NCI-H2171 (cell line): Measurements from ENCODE around the gene DHX57.

ENCODE experiments used
- DNase-seq: peaks from one replicate; lab custom pipeline; 2025; lab: John Stamatoyannopoulos, UW

The DHX57 gene

GRCh38 chr2:38875576-38876367 lies at the start of gene DHX57, which contains the start of gene MORN2:
Gene DHX57 (minus strand): TSS chr2:38875934. CDS start chr2:38868405, 7,529 bp downstream.
Gene MORN2 (plus strand): TSS chr2:38875976.
- DNase-seq: peak; percentile 58

DNA sequence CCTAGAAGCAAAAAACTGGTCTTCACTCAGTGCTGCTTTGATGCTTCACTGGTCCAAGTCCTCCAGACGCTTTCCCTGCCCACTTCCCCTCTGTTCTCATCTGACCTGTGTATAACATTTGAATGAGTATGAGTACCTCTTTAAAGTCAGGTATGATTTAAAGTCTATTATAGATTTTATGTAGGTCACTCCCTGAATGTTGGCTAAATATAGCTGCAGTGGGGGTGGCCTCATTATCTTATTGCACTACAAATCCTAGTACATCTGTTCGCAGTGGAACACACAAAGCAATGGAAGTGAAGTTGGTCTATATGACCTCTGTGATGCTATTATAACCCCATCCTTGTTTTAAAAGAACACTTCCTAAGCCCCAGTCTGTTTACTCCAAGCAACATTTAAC lies 47.2 kb upstream of the DHX57 start:
- no peak for DNase-seq

- DNase-seq: no peak
Observed at GRCh38 chr2:38922389-38922788, 46.7 kb upstream of the DHX57 start.

DNA sequence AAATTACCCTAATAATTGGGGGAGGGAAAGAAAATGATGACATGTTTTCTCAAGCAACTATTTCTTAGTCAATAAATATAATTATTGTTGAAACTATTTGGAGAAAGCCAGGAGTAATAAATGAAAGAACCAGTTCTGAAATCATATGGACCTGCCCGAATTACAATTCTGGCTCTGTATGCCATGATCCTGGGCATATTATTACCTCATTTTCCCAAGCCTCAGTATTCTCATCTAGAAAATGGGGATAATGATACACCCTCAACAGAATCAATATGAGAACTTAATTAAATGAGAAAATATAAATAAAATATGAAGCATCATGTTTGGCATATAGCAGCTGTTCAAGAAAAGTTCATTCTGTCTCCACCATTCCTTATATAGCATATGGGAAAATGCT lies 36.9 kb upstream of the DHX57 start:
- no peak for DNase-seq

DNA sequence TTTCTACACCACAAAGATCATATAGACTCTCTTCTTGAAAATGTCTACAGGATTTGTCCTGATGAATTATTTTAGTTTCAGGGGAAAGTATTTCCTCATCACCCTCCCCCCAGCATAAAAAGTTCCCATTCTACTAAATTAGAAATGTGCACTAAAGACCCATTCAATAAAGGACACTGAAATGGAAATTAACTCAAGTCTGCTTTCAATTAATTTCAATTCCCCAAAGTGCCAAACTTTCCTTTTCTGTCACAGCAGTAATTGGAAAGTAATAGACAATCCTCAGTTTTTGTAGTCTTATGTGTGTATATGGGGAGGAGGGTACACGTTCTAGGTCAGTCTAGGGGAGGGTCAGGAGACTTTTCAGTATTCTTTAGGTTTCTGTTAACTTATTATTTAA lies 35.5 kb upstream of the DHX57 start:
- DNase-seq: no peak

GRCh38 chr2:38909872-38910271 lies 34.1 kb upstream of the DHX57 start:
- DNase-seq: no peak

GRCh38 chr2:38907743-38908562 lies 32.2 kb upstream of the DHX57 start:
- no peak for DNase-seq

DNA sequence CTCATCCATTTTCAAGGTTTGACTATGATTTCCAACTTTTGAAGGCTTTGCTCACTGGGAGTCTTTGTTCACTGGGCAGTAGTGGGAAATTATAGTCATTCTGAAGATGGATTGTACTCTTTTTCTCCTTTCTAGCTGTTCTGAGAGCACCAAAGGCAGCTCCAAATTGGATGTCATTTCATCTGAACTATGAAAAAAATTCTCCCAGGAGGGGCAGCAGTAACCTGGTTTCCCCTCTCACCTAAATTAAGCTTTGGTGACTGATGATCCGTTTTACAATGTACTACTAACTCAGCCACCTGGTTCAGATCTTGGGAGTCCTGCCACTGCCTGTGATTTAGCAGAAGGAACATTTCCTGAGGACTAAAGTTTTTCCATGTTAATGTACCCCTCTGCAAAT lies 31.5 kb upstream of the DHX57 start:
- no peak for DNase-seq

- no peak for DNase-seq
Observed at GRCh38 chr2:38905251-38905650, 29.5 kb upstream of the DHX57 start.

DNA sequence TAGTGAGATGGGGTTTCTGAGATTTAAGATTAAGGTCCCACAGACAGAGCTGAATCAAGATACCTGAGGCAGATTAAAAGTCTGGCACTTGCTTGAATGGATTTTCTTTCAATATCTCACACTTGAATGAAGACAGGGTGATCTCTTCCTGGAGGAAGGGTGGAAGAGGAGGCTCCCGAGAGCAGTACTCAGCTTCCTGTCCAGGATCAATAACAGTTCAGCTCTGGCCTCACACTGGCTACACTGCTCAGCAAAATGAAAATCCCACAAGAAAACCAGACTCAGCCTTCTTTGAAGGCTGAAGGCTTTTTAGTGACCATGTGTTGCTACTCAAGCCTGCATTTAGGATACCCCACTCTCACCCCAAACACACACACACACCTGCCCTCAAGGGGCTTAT lies 25.0 kb upstream of the DHX57 start:
- DNase-seq: no peak

DNA sequence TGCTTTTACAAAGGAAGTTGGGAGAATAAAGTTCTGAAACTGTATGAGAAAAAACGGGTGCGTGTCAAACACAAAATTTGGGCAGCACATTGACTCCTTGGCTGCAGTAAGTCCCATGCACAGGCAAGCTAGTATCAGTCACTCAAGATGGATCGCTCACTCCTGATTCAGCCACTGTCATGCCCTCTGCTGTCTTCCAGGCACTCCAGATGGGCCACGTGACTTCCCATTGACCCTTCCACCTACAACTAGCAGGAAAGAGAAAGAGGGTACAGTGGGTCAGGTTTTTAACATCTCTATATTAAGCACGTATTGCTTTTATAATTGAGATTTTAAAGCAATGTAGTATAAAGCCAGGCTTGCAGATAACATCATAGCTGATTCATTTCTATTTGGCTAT lies 22.5 kb upstream of the DHX57 start:
- DNase-seq: no peak

DNA sequence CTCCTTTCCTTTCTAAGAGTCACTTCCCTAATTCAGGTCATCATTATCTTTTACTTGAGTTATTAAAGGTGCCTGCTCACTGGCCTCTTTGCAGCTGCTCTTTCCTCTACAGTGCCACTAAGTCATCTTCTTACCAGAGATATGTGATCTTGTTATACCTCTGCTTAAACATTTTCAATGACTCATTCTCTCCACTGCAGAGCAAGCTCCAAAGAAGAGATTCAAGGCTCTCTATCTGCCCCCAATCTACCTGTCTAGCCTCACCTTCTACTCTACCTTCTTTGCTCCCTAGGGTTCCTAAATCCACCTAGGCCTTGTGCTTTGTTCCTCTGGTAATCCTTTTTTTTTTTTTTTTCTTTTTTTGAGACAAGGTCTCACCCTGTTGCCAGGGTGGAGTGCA lies 17.1 kb upstream of the DHX57 start:
- DNase-seq: no peak

- DNase-seq: no peak
Observed at GRCh38 chr2:38889575-38889974, 13.8 kb upstream of the DHX57 start, which contains the start of gene ARHGEF33. Gene ARHGEF33 (plus strand): TSS chr2:38889875. CDS start chr2:38919448, 29,573 bp downstream.

- no peak for DNase-seq
Observed at GRCh38 chr2:38889045-38889444, 13.3 kb upstream of the DHX57 start.

DNA sequence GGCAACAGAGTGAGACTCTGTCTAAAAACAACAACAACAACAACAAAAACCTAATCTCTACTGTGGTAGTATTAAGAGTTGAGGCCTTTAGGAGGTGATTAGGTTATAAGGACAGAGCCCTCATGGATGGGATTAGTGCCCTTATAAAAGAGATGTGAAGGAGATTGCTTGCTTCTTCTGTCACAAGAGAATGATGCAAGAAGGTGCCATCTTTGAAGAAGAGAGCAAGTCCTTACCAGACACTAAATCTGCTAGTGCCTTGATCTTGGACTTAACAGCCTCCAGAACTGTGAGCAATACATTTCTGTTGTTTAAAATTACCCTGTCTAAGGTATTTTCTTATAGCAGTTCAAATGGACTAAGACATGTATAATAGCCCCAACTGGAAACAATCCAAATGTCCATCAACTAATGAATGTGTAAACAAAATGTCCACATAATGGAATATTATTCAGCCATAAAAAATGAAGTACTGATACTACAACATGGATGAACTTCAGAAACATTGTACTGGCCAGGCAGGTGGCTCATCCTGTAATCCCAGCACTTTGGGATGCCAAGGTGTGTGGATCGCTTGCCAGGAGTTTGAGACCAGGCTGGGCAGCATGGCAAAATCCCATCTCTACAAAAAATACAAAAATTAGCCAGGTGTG lies 12.3 kb upstream of the DHX57 start:
- DNase-seq: no peak

- DNase-seq: no peak
Observed at GRCh38 chr2:38887347-38887746, 11.6 kb upstream of the DHX57 start.

- DNase-seq: no peak
Observed at GRCh38 chr2:38886063-38886462, 10.3 kb upstream of the DHX57 start.

GRCh38 chr2:38876407-38876806 lies 673 bp upstream of the DHX57 start:
- DNase-seq: no peak

- no peak for DNase-seq
Observed at GRCh38 chr2:38875227-38875575, 533 bp downstream of the DHX57 start.

DNA sequence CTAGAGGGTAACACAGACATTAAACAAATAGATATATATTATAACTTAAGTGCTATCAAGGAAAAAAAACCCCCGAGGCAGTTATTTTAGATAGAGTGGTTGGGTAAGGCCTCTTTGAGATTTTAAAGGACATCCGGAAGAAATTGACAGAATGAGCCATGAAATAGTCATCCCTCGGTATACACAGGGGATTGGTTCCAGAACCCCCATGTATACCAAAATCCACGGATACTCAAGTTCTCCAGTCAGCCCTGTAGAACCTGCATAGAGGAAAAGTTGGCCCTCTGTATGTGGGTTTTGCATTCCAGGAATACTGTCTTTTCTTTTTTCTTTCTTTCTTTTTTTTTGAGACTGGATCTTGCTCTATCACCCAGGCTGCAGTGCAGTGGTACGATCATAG lies 2.0 kb downstream of the DHX57 start:
- DNase-seq: no peak

DNA sequence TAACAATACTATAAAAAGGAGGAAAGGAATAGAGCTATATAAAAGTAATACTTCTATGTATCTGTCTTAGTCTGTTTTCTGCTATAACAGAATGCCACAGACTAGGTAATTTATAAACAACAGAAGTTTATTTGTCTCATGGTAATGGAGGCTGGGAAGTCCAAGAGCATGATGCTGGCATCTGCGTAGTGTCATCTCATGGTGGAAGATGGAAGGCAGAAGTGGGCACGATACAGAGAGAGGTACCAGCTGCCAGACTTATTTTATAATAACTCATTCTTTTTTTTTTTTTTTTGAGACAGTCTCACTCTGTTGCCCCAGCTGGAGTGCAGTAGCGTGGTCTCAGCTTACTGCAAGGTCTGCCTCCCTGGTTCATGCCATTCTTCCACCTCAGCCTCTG lies 4.3 kb downstream of the DHX57 start:
- DNase-seq: no peak

GRCh38 chr2:38866773-38867443 lies 8.8 kb downstream of the DHX57 start:
- no peak for DNase-seq
